Measurements from ENCODE around the gene MET. TPM values are rescaled to one million over a fixed set of nuclear protein-coding genes. Genes with fewer than 3 reads are reported as not detected.

The MET gene
- total and polyA plus RNA-seq, 10 of the 15 experiments (the other 5 are each of a cell fraction or from before 2014, with no cell fraction given) = 0.01 to 0.21 TPM; not detected in 8

- ChIA-PET RAD21 (ENCODE audit: unreplicated experiment) (no interaction called here), POLR2A (interaction anchor here (0.7 kb wide), 1 partner anchor 203 kb away, joined by 3 read pairs; no protein-coding TSS in a partner anchor), CTCF (no interaction called here), SMC1A (ENCODE audit: uncharacterized antibody, unreplicated experiment) (interaction anchor here (0.7 to 1.3 kb wide), 3 partner anchors 14 to 75 kb away, joined by 3 to 4 read pairs (median 3); no protein-coding TSS in a partner anchor)
- no peaks in the 10 kb centered on the region for H3K79me2 ChIP-seq (ENCODE audit: control insufficient read depth, insufficient read depth, low read length)
- H3K4me3 ChIP-seq = no peak overlapping the region
- no peak overlapping the region for H3K27ac ChIP-seq (ENCODE audit: control insufficient read depth, insufficient read depth)
- FAIRE-seq (no peak), DNase-seq (ENCODE audit: low read depth, low spot score) (no peak), ATAC-seq (no peak)
- H3K4me1 ChIP-seq (ENCODE audit: control insufficient read depth, insufficient read depth, low read length) = no peaks in the 10 kb centered on the region
- no peak overlapping the region for H3K9ac ChIP-seq (ENCODE audit: control insufficient read depth, insufficient read depth, low read length)
- peaks cover 5 to 7% of the 10 kb centered on the region in 2 experiments; a peak in 3 of 4 replicates for H3K27me3 ChIP-seq (replicated peaks in 1 of 2; ENCODE audit: control insufficient read depth in 2 of 2, insufficient read depth in 2 of 2, low read length in 1 of 2)
- no peak overlapping the region for H3K4me2 ChIP-seq (ENCODE audit: control insufficient read depth, insufficient read depth)
- H4K20me1 ChIP-seq (ENCODE audit: control insufficient read depth, insufficient read depth) = no peaks in the 10 kb centered on the region
- TF ChIP-seq PKNOX1 (IDR thresholded peaks at IDR 0.05) = no peak
- TF ChIP-seq JUND (IDR thresholded peaks at IDR 0.05; ENCODE audit: low read depth, low read length) = no peak
- no peak for TF ChIP-seq POLR2A (IDR thresholded peaks at IDR 0.05; ENCODE audit: low read depth, low read length)
- TF ChIP-seq POLR2AphosphoS5 (IDR thresholded peaks at IDR 0.05; ENCODE audit: low read length) = no peak
- TF ChIP-seq ESRRA (IDR thresholded peaks at IDR 0.05; ENCODE audit: low read length) = no peak
- no peak for TF ChIP-seq ZNF384 (IDR thresholded peaks at IDR 0.05; ENCODE audit: borderline replicate concordance, low read depth, low read length)
- no peak for TF ChIP-seq USF2 (IDR thresholded peaks at IDR 0.05; ENCODE audit: borderline replicate concordance, low read depth, low read length)
- H2AFZ ChIP-seq (ENCODE audit: control insufficient read depth, low read depth, low read length) = no peak overlapping the region
- in situ Hi-C loops (cut with MboI) (no loop called here), intact Hi-C loops (cut with micrococcal nuclease; ENCODE audit: unreplicated experiment) (no loop called here)
- H3K9me3 ChIP-seq (replicated peaks; ENCODE audit: control insufficient read depth, insufficient read depth, low read length) = no peaks in the 10 kb centered on the region
- 0% methylated on average over 2 of the region's 2 CpGs for WGBS (ENCODE audit: insufficient coverage, insufficient replicate concordance, low lambda C conversion rate, missing lambda C conversion rate)
- no peaks in the 10 kb centered on the region for H3K36me3 ChIP-seq (ENCODE audit: control insufficient read depth in 2 of 2, insufficient read depth in 2 of 2, low read length in 1 of 2)
- BruUV-seq (replicated peaks) = no TSS peak
These were observed 6.5 kb upstream of the MET start for GRCh38 chr7:116665332-116665996.
